K562 (cell line): Measurements from ENCODE around the gene AMPD3. TPM values are rescaled to one million over a fixed set of nuclear protein-coding genes. Genes with fewer than 3 reads are reported as not detected.

Source experiments
- BRD9 ChIP-seq: fragments of 450-650 bp; IDR thresholded peaks from 2 replicates; pipeline ENCODE4 v1.6.1; 2018; ENCODE audit warnings: low read depth; ENCODE audit not compliant: partially characterized antibody
- HNRNPLL ChIP-seq: fragments of 200-400 bp; formaldehyde crosslinking; IDR thresholded peaks from 2 replicates; pipeline ENCODE4 v1.6.1; 2017; ENCODE audit warnings: low read length, low read depth, mild to moderate bottlenecking; ENCODE audit not compliant: poor library complexity, severe bottlenecking
- KLF10 ChIP-seq: fragments of 250-450 bp; sonication (Bioruptor Pico); IDR thresholded peaks from 2 replicates; pipeline ENCODE4 v1.6.1; 2021; ENCODE audit warnings: matching md5 sums
- KLF16 ChIP-seq: IDR thresholded peaks from 2 replicates; pipeline ENCODE4 v1.6.1; 2016; ENCODE audit warnings: antibody characterized with exemption
- ZNF316 ChIP-seq: fragments of 450-650 bp; IDR thresholded peaks from 2 replicates; pipeline ENCODE4 v1.6.1; 2016
- polyA plus RNA-seq, 8 experiments: library from polyadenylated mRNA; depleted of rRNA in 4 of 8; stranded (reverse) in 5 of 8; unstranded in 3 of 8; fragments of >200 nt; fragmentation: Nextera tagmentation in 2 of 8; fragmentation: Illumina TruSeq in 1 of 8; extraction: Ambion mirVana in 2 of 8; extraction: Trizol in 1 of 8; gene quantifications; 2 replicates each; pipeline versions ENCODE4 v1.2.1 to v1.2.3, GENCODE V29; 2011 to 2014; ENCODE audit warnings: inconsistent platforms in 1 of 8, missing spikeins in 1 of 8
- total RNA-seq, 7 experiments: library from RNA; depleted of rRNA in 6 of 7; stranded (reverse); fragments of >200 nt in 6 of 7; fragmentation: Illumina TruSeq in 2 of 7; extraction: Trizol in 2 of 7; gene quantifications; 2 replicates each; pipeline versions ENCODE4 v1.2.1 to v1.2.3, GENCODE V29; 2011 to 2021; ENCODE audit warnings: low replicate concordance in 1 of 7
- TF ChIP-seq, protein P1 (sequence below): fragments of 450-650 bp; IDR thresholded peaks from one replicate; pipeline ENCODE4 v1.6.1; 2018; ENCODE audit warnings: mild to moderate bottlenecking, moderate library complexity; ENCODE audit not compliant: partially characterized antibody
- TF ChIP-seq, protein P2 (sequence below), 2 experiments: fragments of 200-800 bp in 1 of 2; sonication (Bioruptor generic) in 1 of 2; sonication (generic) in 1 of 2; formaldehyde crosslinking in 1 of 2; IDR thresholded peaks in 1 of 2; conservative IDR thresholded peaks in 1 of 2; 2 replicates each; pipeline versions ENCODE4 v1.5.0 to v1.6.1; 2016 to 2020; ENCODE audit warnings: missing compliant biosample characterization in 1 of 2, missing genetic modification characterization in 1 of 2, missing genetic modification reagents in 1 of 2

The AMPD3 gene
- total and polyA plus RNA-seq, 9 of the 15 experiments (the other 6 are each of a cell fraction or from before 2014, with no cell fraction given), result 4.4 to 23.6 (median 11.2) TPM

DNA sequence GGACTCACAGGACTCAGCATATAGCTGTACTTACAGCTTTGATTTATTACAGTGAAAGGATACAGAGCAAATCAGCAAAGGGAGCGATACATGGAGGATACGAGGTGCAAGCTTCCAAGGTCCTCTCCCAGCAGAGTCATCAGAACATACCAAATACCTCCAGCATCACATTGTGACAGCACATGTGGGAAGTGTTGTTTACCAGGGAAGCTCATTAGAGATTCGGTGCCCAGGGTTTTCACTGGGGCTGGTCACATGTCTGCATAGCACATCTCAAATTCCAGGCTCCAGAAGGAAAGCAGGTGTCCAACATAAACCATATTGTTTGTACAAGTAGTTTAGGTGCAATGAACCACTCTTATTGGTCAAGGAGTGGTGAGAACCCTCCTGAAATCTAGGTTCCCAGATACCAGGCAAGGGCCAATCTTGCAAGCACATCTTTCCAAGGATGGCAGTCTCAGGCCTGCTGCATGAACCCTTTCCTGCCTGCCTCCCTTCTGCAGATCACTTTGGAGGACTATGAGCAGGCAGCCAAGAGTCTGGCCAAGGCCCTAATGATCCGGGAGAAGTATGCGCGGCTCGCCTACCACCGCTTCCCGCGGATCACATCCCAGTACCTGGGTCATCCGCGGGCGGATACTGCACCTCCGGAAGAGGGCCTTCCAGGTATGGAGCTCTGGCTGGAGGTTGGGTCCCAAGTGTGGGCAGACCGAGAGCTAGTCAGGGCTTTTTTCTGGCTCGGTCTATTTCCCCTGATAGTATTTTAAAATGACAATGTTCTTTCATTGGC lies 26.7 kb downstream of the AMPD3 start (continued):
- TF ChIP-seq, protein P1, sequence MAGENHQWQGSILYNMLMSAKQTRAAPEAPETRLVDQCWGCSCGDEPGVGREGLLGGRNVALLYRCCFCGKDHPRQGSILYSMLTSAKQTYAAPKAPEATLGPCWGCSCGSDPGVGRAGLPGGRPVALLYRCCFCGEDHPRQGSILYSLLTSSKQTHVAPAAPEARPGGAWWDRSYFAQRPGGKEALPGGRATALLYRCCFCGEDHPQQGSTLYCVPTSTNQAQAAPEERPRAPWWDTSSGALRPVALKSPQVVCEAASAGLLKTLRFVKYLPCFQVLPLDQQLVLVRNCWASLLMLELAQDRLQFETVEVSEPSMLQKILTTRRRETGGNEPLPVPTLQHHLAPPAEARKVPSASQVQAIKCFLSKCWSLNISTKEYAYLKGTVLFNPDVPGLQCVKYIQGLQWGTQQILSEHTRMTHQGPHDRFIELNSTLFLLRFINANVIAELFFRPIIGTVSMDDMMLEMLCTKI, result no peak
- no peak for TF ChIP-seq BRD9
- TF ChIP-seq ZNF316, result no peak
- TF ChIP-seq, protein P2, sequence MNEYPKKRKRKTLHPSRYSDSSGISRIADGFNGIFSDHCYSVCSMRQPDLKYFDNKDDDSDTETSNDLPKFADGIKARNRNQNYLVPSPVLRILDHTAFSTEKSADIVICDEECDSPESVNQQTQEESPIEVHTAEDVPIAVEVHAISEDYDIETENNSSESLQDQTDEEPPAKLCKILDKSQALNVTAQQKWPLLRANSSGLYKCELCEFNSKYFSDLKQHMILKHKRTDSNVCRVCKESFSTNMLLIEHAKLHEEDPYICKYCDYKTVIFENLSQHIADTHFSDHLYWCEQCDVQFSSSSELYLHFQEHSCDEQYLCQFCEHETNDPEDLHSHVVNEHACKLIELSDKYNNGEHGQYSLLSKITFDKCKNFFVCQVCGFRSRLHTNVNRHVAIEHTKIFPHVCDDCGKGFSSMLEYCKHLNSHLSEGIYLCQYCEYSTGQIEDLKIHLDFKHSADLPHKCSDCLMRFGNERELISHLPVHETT (CRISPR knock-in tag; conservative IDR thresholded peaks at IDR 0.05 in 1 of 2, IDR thresholded peaks at IDR 0.05 in 1 of 2), result no peak
- no peak for TF ChIP-seq KLF16
- TF ChIP-seq HNRNPLL, result no peak
- TF ChIP-seq KLF10 (CRISPR knock-in tag), result no peak
